HepG2 (cell line): ENCODE results near the gene C19orf73. TPM values are rescaled to one million over a fixed set of nuclear protein-coding genes. Genes with fewer than 3 reads are reported as not detected.

Experiments
- ATF1 ChIP-seq: IDR thresholded peaks from 2 replicates; pipeline ENCODE4 v1.6.1; 2016; ENCODE audit warnings: mild to moderate bottlenecking, control low read depth
- CEBPZ ChIP-seq: IDR thresholded peaks from 2 replicates; pipeline ENCODE4 v1.6.1; 2012; ENCODE audit warnings: low read length, improper control_type of control experiment
- CERS6 ChIP-seq: sonication (generic); formaldehyde crosslinking; IDR thresholded peaks from 2 replicates; pipeline ENCODE4 v1.5.0; 2020; ENCODE audit warnings: missing genetic modification reagents
- ELF1 ChIP-seq: sonication (generic); formaldehyde crosslinking; IDR thresholded peaks from 2 replicates; pipeline ENCODE4 v1.4.0; 2020; ENCODE audit warnings: missing genetic modification reagents
- NFE2 ChIP-seq: sonication (generic); formaldehyde crosslinking; IDR thresholded peaks from 2 replicates; pipeline ENCODE4 v1.4.0; 2020; ENCODE audit warnings: missing genetic modification reagents
- TAF1 ChIP-seq: sonication (generic); formaldehyde crosslinking; IDR thresholded peaks from 2 replicates; pipeline ENCODE4 v1.4.0; 2020; ENCODE audit warnings: missing genetic modification reagents
- TERF1 ChIP-seq: sonication (generic); formaldehyde crosslinking; IDR thresholded peaks from 2 replicates; pipeline ENCODE4 v1.8.0; 2022; ENCODE audit warnings: mild to moderate bottlenecking, missing genetic modification reagents, moderate library complexity
- THAP7 ChIP-seq: sonication (generic); formaldehyde crosslinking; IDR thresholded peaks from 2 replicates; pipeline ENCODE4 v1.8.1; 2023; ENCODE audit warnings: mild to moderate bottlenecking, missing genetic modification reagents
- ZC3H4 ChIP-seq: sonication (generic); formaldehyde crosslinking; IDR thresholded peaks from 2 replicates; pipeline ENCODE4 v1.4.0; 2020; ENCODE audit warnings: missing genetic modification reagents, borderline replicate concordance
- ZFP36L1 ChIP-seq: sonication (generic); formaldehyde crosslinking; IDR thresholded peaks from 2 replicates; pipeline ENCODE4 v1.8.0; 2022; ENCODE audit warnings: mild to moderate bottlenecking, missing genetic modification reagents, moderate library complexity
- ZNF160 ChIP-seq: sonication (generic); formaldehyde crosslinking; IDR thresholded peaks from 2 replicates; pipeline ENCODE4 v1.8.0; 2022; ENCODE audit warnings: mild to moderate bottlenecking, inconsistent platforms, missing genetic modification reagents
- ZNF20 ChIP-seq: sonication (generic); formaldehyde crosslinking; IDR thresholded peaks from 2 replicates; pipeline ENCODE4 v1.4.0; 2020; ENCODE audit warnings: mild to moderate bottlenecking, moderate library complexity, missing genetic modification reagents
- ZNF337 ChIP-seq: sonication (generic); formaldehyde crosslinking; IDR thresholded peaks from 2 replicates; pipeline ENCODE4 v1.5.1; 2020; ENCODE audit warnings: missing genetic modification reagents, low read depth, mild to moderate bottlenecking, borderline replicate concordance
- ZNF543 ChIP-seq: sonication (generic); formaldehyde crosslinking; IDR thresholded peaks from 2 replicates; pipeline ENCODE4 v1.4.0; 2020; ENCODE audit warnings: mild to moderate bottlenecking, missing genetic modification reagents
- polyA plus RNA-seq, 8 experiments: library from polyadenylated mRNA; depleted of rRNA in 3 of 8; stranded (reverse) in 7 of 8; unstranded in 1 of 8; fragments of >200 nt; fragmentation: Illumina TruSeq in 4 of 8; extraction: Trizol in 4 of 8; gene quantifications; 2 replicates each; pipeline versions ENCODE4 v1.2.1 to v1.2.3, GENCODE V29; 2011 to 2016; ENCODE audit warnings: low read depth in 4 of 8, missing spikeins in 1 of 8, mixed read lengths in 1 of 8; ENCODE audit not compliant: insufficient read depth in 1 of 8
- total RNA-seq, 5 experiments: library from RNA; depleted of rRNA; stranded (reverse); fragments of >200 nt; fragmentation: Illumina TruSeq; extraction: Trizol; gene quantifications; 2 replicates each; pipeline ENCODE4 v1.2.3, GENCODE V29; 2016; ENCODE audit warnings: low read depth in 1 of 5

Gene C19orf73
- total and polyA plus RNA-seq, 2 of the 13 experiments (the other 11 are each of a cell fraction or from before 2014, with no cell fraction given): 1.4 to 1.5 TPM

GRCh38 chr19:49118565-49119410, at the start of gene C19orf73 (continued):
- TF ChIP-seq ZNF543 (0 out of 2 replicates have a peak, but pooled peaks have one; percentile 57), ZNF337 (CRISPR knock-in tag) (no peak), ZFP36L1 (CRISPR knock-in tag) (peak; percentile 84; the same call in 1 of the 2 replicates), ZNF160 (CRISPR knock-in tag) (peak; percentile 84; the same call in 1 of the 2 replicates), ZNF20 (no peak), CERS6 (CRISPR knock-in tag) (no peak), NFE2 (CRISPR knock-in tag) (no peak), CEBPZ (no peak), ELF1 (CRISPR knock-in tag) (no peak), ATF1 (CRISPR knock-in tag) (no peak), THAP7 (CRISPR knock-in tag) (peak; percentile 34; the same call in 1 of the 2 replicates), TERF1 (CRISPR knock-in tag) (no peak), TAF1 (CRISPR knock-in tag) (peak; percentile 75), ZC3H4 (no peak)
